Fibroblast of upper back skin (primary cell): ENCODE measurements around the gene HOXB13.
A peak's percentile ranks its signal among the peaks of the same experiment; 100 is the strongest.

ENCODE experiments used
- DNase-seq: peaks from one replicate; pipeline ENCODE4 v3.0.0-alpha.2; 2013

Gene HOXB13

DNA sequence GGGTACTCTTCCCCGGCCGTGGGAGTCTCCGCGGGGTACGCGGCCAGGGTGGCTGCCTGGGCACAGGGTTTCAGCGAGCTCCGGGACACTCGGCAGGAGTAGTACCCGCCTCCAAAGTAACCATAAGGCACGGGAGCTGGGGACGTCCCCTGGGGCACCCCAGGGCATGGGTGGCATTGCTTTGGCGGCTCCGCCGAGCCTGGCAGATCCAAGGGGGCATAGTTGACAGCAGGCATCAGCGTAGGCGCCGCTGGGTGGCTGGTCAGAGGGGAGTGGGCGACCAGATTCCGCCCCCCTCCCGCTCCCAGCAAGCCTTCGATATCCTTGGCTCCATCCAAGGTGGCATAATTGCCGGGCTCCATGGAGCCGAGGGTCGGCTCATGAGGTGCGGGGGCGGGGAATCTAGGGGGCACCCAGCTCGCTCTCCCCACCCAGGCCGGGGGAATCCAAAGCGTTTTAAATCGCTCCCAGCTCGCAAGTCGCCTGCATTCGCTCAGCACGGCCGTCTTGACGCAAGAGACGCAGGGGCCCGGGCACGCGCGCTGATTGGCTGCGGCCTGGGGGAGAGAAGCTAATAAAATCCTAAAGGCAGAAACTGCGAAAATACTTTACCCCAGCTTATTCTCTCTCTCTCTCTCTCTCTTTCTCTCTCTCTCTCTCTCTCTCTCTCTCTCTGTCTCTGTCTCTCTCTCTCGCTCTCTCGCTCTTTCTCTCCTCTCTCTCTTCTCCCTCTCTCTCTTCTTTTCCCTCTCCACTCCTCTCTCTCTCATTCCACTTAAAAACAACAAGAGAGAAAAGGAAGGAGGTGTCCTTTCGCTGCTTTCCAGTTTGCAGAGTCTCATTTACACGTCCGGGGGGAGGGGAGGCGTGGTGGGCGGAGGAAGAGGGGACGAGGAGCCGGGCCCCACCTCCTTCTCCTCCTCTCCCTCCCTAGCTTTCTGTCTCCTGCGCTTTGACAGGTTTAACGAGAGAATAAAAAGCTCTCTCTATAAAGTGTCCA lies at the start of gene HOXB13:
TSS of gene HOXB13 (minus strand) at position 519 of the 1,000 bp plus-strand sequence. CDS start at position 362, 157 bp downstream.
- DNase-seq, result peak; percentile 15

DNA sequence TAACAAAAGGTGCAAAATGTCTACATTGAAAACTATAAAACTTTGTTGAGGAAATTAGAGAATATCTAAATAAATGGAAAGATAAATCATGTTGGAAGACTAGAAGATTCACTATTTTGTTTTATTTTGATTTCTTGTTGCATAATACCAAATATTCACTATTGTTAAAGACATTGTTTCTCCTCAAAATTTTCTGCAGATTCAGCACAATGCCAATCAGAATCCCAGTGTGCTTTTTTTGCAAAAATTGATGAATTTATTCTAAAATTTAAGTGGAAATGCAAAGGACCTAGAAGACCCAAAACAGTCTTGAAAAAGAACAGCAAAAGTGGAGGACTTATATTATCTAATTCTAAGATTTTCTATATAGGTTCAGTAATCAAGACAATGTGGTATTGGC lies 48.1 kb upstream of the HOXB13 start:
- no peak for DNase-seq

DNA sequence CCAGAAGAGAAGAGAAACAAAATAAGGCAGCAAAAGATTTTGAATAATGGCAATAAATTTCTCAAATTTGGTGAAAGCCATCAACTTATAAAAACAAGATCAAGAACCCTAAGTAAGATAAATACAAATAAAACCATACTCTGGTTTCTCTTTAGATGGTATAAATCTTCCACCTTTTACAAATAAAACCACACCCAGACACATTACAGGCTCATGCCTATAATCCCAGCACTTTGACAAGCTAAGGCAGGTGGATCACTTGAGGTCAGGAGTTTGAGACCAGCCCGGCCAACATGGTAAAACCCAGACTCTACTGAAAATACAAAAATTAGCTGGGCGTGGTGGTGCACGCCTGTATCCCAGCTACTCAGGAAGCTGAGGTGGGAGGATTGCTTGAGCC lies 44.7 kb upstream of the HOXB13 start:
- DNase-seq, result no peak

GRCh38 chr17:48770954-48771353 lies 42.4 kb upstream of the HOXB13 start:
- no peak for DNase-seq

GRCh38 chr17:48769009-48769675 lies 40.6 kb upstream of the HOXB13 start:
- DNase-seq, result no peak

- DNase-seq, result no peak
Measured at GRCh38 chr17:48767263-48767774, 38.8 kb upstream of the HOXB13 start.

- no peak for DNase-seq
Measured at GRCh38 chr17:48761114-48761513, 32.6 kb upstream of the HOXB13 start.

GRCh38 chr17:48760411-48760810 lies 31.9 kb upstream of the HOXB13 start:
- DNase-seq, result no peak

- no peak for DNase-seq
Measured at GRCh38 chr17:48759288-48759687, 30.7 kb upstream of the HOXB13 start.

DNA sequence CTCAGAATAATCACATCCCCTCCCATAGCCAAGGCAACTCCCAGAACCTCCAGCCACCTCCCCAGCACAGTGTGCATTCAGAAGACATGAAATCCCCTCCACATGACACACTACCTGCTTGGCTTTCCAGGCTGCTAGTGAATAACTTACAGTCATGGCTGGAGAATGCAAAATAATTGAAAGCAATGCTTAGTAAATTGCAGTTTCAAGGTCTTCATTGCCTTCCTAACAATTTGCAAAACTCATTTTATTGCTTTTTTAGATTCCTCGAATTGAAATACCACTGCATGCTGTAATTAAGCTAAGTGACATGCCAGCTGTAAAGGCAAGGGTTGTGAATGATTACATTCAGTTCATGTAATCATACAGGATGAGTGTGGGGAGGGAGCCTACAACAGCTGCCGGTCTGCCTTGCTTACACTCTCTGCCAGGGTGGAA lies 29.0 kb upstream of the HOXB13 start:
- peak; percentile 16 for DNase-seq

- DNase-seq, result no peak
Measured at GRCh38 chr17:48756830-48757251, 28.3 kb upstream of the HOXB13 start.

DNA sequence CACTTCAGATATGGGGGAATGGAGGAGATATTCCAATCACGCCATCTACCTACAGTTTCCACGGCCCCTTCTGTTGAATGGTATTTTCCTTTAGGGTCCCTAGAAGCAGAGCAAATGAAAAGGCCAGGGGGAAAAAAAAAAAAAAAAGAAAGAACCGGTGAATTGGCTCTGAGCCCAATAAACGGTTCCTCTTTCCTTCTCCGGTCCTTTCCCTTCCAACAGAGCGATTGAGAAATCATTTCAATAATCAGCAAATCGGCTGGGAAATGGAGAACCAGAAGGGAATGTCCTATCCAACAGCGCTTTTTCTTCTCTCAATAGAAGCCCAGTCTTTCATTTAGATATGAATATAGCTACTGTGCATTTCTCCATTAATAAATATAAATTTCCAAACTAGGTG lies 26.8 kb upstream of the HOXB13 start:
- no peak for DNase-seq

DNA sequence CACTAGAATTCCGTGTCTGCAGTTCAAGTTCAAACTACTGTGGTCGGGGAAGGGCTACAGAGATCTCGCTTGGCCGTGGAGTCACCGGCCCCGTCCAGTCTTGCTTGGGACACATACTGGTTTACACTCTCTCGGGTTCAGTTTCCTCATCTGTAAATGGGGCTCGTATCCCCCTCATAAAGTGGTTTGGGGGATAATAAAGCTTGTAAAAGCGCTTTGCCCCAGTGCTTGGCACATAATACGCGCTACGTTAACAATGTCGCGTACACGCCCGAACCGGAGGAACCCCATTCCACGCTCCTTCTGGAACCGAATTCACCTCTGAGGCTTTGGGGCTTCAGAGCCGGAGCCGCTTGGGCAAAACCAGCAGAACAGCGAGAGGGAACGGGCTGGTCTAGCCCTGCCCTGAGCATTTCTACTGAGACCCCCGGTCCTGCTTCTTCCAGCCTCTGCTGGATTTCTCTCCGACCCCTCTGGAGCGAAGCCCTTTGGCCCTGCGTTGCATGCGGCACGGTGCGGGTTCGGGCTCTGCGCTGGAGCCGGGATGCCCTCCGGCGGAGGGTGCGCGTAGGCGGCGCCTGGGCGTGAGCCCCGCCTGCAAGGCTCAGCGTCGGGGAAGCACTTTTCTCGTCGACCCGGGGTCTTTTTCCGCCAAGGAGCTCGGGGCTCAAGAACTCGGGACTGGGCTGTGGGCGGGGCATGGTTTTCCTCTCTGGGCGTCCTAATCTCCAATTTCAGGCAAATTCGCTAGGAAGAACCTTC lies 26.1 kb upstream of the HOXB13 start:
- no peak for DNase-seq

DNA sequence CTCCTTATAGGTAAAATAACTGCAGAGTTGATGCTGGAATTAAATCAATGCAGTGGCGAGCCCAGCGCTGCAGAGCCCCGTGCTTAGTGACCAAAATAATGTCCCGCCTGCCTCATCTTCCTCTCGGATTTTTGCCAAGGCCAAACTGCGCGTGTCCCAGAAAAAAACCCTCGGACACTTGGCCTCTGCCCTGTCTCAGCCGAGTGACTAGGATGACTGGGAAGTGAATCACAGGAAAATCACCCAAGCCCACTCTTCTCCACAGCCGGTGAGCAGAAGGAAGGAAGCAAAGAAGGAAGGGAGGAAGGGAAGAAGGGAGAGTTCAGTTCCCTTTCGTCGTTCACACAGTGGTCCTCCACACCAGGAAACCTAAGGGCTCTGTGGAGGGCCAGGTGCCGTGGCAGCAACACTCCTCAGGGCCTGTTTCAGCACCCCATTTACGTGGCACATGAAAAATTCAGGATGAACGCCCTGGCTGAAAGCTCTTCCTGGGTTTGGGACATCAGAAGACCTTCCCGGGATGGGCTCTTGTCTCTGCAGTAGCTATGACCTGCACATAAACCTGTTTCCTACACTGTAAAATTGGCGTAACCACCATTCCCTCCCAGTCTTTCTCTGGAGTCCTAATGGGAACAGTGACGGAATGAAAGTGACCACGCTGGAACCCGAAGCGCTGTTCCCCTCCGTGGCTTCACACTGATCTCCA lies 25.4 kb upstream of the HOXB13 start:
- DNase-seq, result no peak

DNA sequence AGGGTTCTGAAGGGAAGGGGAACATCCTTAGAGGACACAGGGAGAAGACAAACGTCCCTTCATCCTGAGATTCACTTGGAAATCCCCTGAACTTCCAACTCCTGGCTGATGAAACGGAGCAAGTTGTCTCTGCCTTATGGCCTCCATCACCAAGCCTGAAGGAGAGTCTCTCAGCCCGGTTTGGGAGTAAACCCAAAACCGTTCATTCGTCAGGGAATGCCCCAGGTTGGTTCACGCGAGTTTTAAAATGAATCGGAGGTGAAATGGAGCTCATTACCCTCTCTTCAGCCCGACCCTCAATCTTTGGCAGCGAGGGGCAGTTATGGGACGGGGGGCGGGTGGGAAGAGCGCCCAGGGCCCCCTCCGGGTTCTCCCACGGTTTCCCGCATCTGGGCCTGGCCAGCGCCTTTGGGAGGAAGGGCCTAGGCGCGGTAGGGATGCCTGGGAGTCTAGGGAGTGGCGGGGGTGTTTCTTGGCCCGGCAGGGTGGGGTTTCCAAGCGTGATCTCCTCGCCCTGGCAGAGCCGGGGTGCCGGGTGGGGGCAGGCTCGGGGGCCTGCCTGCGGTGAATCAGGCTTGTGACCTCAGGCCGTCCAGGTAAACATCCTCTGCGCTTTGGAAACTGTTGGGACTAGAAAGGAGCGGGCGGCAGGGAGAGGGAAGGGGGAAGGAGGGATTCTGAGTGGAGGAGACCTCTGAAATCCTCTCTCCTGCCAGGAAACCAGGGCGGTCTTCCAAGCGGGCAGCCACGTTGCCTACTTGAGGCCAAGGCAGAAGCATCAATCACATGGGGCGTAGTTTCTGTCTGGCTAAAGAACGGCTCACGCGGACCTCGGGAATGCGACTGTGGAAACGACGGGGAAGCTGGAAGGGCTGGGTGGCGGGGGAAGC lies 24.1 kb upstream of the HOXB13 start:
- no peak for DNase-seq

DNA sequence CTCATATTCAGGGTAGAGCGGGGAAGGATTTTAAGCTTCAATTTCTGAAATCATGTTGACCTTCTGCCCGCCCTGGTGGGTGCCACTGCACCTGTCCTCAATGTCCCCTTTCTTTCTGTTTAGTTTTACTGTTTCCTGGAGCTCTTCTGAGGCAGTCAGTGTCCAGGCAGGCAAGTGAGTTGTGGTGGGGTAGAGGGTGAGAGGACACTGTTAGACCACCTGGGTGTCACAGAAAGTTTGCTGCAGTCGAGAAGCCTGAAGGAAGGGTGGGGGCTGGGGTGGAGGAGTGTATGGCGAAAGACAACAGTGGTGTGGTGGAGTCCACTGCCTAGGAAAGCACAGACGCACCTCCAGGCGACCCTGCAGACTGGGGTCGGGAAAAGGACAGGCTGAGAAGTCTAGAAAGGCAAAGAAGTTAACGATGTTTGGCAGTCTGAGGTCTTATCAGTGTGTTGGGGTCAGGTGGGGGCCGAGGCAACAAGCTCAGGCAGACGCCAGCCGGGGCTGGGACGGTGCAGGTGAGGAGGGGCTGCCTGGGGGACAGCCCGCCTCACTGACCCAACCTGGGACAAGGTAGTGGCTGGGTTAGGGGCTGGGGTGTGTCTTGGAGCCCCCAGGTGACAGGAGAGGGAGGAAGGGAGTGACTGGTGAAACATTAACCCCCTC lies 23.3 kb upstream of the HOXB13 start:
- no peak for DNase-seq

DNA sequence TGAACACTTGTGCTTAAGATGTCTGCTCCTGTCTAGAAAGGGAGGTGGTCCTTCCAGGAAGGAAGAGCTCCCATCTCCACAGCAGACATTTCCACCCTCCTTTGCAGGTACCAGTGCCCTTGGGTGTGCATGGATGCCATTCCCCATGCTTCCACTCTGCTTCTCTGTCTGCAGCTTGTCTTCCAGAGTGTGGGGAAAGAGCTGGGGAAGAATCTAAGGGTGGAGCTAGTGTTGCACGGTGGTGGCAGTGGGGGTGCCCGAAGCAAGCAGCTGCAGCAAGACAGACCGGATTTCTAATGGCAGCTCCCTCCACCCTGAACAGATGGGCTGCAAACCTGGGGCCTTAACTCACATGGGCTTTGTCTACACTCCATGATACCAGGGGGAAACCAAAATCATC lies 22.6 kb upstream of the HOXB13 start:
- no peak for DNase-seq

- DNase-seq, result no peak
Measured at GRCh38 chr17:48749621-48750553, 21.3 kb upstream of the HOXB13 start.
